Panc1 (cell line): ENCODE measurements around the gene CATSPERD.

Experiments used
- POLR2AphosphoS5 ChIP-seq: IDR thresholded peaks from 2 replicates; pipeline ENCODE4 v1.6.1; 2012; ENCODE audit warnings: mild to moderate bottlenecking, low read depth, low read length, moderate library complexity
- TF ChIP-seq, protein P1 (sequence below): fragments of 450-650 bp; IDR thresholded peaks from 2 replicates; pipeline ENCODE4 v1.5.1; 2017; ENCODE audit warnings: mild to moderate bottlenecking
- TF ChIP-seq, protein P2 (sequence below), 2 experiments: IDR thresholded peaks; 2 replicates each; pipeline ENCODE4 v1.6.1; 2011 to 2012; ENCODE audit warnings: low read depth in 2 of 2, control low read depth in 1 of 2, low read length in 1 of 2, mild to moderate bottlenecking in 1 of 2, moderate library complexity in 1 of 2; ENCODE audit not compliant: insufficient read depth in 1 of 2

GRCh38 chr19:5690125-5690954 lies 30.1 kb upstream of the CATSPERD start, which contains the start of gene RPL36:
- TF ChIP-seq, protein P1, sequence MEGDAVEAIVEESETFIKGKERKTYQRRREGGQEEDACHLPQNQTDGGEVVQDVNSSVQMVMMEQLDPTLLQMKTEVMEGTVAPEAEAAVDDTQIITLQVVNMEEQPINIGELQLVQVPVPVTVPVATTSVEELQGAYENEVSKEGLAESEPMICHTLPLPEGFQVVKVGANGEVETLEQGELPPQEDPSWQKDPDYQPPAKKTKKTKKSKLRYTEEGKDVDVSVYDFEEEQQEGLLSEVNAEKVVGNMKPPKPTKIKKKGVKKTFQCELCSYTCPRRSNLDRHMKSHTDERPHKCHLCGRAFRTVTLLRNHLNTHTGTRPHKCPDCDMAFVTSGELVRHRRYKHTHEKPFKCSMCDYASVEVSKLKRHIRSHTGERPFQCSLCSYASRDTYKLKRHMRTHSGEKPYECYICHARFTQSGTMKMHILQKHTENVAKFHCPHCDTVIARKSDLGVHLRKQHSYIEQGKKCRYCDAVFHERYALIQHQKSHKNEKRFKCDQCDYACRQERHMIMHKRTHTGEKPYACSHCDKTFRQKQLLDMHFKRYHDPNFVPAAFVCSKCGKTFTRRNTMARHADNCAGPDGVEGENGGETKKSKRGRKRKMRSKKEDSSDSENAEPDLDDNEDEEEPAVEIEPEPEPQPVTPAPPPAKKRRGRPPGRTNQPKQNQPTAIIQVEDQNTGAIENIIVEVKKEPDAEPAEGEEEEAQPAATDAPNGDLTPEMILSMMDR, result peak; percentile 92
- TF ChIP-seq POLR2AphosphoS5, result peak; percentile 98
- TF ChIP-seq, protein P2, sequence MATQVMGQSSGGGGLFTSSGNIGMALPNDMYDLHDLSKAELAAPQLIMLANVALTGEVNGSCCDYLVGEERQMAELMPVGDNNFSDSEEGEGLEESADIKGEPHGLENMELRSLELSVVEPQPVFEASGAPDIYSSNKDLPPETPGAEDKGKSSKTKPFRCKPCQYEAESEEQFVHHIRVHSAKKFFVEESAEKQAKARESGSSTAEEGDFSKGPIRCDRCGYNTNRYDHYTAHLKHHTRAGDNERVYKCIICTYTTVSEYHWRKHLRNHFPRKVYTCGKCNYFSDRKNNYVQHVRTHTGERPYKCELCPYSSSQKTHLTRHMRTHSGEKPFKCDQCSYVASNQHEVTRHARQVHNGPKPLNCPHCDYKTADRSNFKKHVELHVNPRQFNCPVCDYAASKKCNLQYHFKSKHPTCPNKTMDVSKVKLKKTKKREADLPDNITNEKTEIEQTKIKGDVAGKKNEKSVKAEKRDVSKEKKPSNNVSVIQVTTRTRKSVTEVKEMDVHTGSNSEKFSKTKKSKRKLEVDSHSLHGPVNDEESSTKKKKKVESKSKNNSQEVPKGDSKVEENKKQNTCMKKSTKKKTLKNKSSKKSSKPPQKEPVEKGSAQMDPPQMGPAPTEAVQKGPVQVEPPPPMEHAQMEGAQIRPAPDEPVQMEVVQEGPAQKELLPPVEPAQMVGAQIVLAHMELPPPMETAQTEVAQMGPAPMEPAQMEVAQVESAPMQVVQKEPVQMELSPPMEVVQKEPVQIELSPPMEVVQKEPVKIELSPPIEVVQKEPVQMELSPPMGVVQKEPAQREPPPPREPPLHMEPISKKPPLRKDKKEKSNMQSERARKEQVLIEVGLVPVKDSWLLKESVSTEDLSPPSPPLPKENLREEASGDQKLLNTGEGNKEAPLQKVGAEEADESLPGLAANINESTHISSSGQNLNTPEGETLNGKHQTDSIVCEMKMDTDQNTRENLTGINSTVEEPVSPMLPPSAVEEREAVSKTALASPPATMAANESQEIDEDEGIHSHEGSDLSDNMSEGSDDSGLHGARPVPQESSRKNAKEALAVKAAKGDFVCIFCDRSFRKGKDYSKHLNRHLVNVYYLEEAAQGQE (IDR thresholded peaks at IDR 0.05; ENCODE audit: insufficient read depth in 1 of 2, low read depth in 2 of 2, low read length in 1 of 2), result no peak
